Nephron progenitor cell (in vitro differentiated cells): Measurements from ENCODE around the gene SALL1.

Experiments
- DNase-seq: peaks from one replicate; pipeline ENCODE4 v3.0.0; 2021
- H3K27ac Mint-ChIP-seq: 2 replicates; pipeline ENCODE4 v1.8.0; 2021; ENCODE audit warnings: mild to moderate bottlenecking, moderate library complexity, mixed read lengths
- H3K27me3 Mint-ChIP-seq: 2 replicates; pipeline ENCODE4 v1.8.0; 2021; ENCODE audit warnings: mild to moderate bottlenecking, low read depth, mixed read lengths; ENCODE audit not compliant: poor library complexity
- H3K36me3 Mint-ChIP-seq: 2 replicates; pipeline ENCODE4 v1.8.0; 2021; ENCODE audit warnings: low read depth, mixed read lengths
- H3K4me1 Mint-ChIP-seq: 2 replicates; pipeline ENCODE4 v1.8.0; 2021; ENCODE audit warnings: mixed read lengths
- H3K4me3 Mint-ChIP-seq: 2 replicates; pipeline ENCODE4 v1.8.0; 2021; ENCODE audit warnings: mild to moderate bottlenecking, moderate library complexity, mixed read lengths
- H3K9me3 Mint-ChIP-seq: 2 replicates; pipeline ENCODE4 v1.8.0; 2021; ENCODE audit warnings: mild to moderate bottlenecking, moderate library complexity, mixed read lengths
- CTCF ChIP-seq: fragments of 200-600 bp; sonication (generic); IDR thresholded peaks from 2 replicates; pipeline ENCODE4 v1.5.0; 2021; ENCODE audit warnings: antibody characterized with exemption

Gene SALL1

GRCh38 chr16:51149721-51150164 lies 1.3 kb downstream of the SALL1 start:
- peaks cover 47% of the 10 kb centered on the region for H3K4me1 Mint-ChIP-seq
- DNase-seq = peak; percentile 36
- peaks cover 40% of the 10 kb centered on the region for H3K36me3 Mint-ChIP-seq
- H3K4me3 Mint-ChIP-seq = peak overlapping the region; percentile 97
- H3K27ac Mint-ChIP-seq = peak overlapping the region; percentile 99
- TF ChIP-seq CTCF = no peak
- no peaks in the 10 kb centered on the region for H3K9me3 Mint-ChIP-seq
- H3K27me3 Mint-ChIP-seq = no peaks in the 10 kb centered on the region

- peak overlapping the region; percentile 97 for H3K4me3 Mint-ChIP-seq
- DNase-seq = no peak
- H3K27me3 Mint-ChIP-seq = no peaks in the 10 kb centered on the region
- H3K4me1 Mint-ChIP-seq = peaks cover 49% of the 10 kb centered on the region
- no peak for TF ChIP-seq CTCF
- H3K9me3 Mint-ChIP-seq = no peaks in the 10 kb centered on the region
- H3K27ac Mint-ChIP-seq = peak overlapping the region; percentile 99
- H3K36me3 Mint-ChIP-seq = peaks cover 40% of the 10 kb centered on the region
Measured at GRCh38 chr16:51149251-51149661, 1.8 kb downstream of the SALL1 start.

GRCh38 chr16:51148678-51149228 lies 2.3 kb downstream of the SALL1 start:
- H3K27me3 Mint-ChIP-seq = no peaks in the 10 kb centered on the region
- H3K9me3 Mint-ChIP-seq = no peaks in the 10 kb centered on the region
- peak overlapping the region; percentile 97 for H3K4me3 Mint-ChIP-seq
- TF ChIP-seq CTCF = no peak
- H3K4me1 Mint-ChIP-seq = peaks cover 49% of the 10 kb centered on the region
- H3K27ac Mint-ChIP-seq = peak overlapping the region; percentile 99
- DNase-seq = no peak
- H3K36me3 Mint-ChIP-seq = peaks cover 40% of the 10 kb centered on the region

GRCh38 chr16:51147776-51148677 lies 3.0 kb downstream of the SALL1 start:
- Mint-ChIP-seq H3K27me3 (no peaks in the 10 kb centered on the region), H3K27ac (peak overlapping the region; percentile 99), H3K36me3 (peaks cover 43% of the 10 kb centered on the region), H3K9me3 (no peaks in the 10 kb centered on the region), H3K4me3 (peak overlapping the region; percentile 97), H3K4me1 (peaks cover 53% of the 10 kb centered on the region)
- no peak for TF ChIP-seq CTCF
- no peak for DNase-seq

- H3K9me3 Mint-ChIP-seq = no peaks in the 10 kb centered on the region
- no peaks in the 10 kb centered on the region for H3K27me3 Mint-ChIP-seq
- peak overlapping the region; percentile 96 for H3K27ac Mint-ChIP-seq
- peaks cover 59% of the 10 kb centered on the region for H3K36me3 Mint-ChIP-seq
- H3K4me1 Mint-ChIP-seq = peaks cover 69% of the 10 kb centered on the region
- peak; percentile 27 for TF ChIP-seq CTCF
- H3K4me3 Mint-ChIP-seq = peak overlapping the region; percentile 97
- DNase-seq = no peak
Measured at GRCh38 chr16:51146256-51146924, 4.7 kb downstream of the SALL1 start.
